GM19463 (cell line): ENCODE results near the gene TRHDE.

Experiments
- ATAC-seq: cut with Tn5 transposase; IDR thresholded peaks from one replicate; pipeline ENCODE4 v1.9.1; 2021; ENCODE audit warnings: mild to moderate bottlenecking, moderate library complexity; ENCODE audit not compliant: unreplicated experiment

The TRHDE gene

DNA sequence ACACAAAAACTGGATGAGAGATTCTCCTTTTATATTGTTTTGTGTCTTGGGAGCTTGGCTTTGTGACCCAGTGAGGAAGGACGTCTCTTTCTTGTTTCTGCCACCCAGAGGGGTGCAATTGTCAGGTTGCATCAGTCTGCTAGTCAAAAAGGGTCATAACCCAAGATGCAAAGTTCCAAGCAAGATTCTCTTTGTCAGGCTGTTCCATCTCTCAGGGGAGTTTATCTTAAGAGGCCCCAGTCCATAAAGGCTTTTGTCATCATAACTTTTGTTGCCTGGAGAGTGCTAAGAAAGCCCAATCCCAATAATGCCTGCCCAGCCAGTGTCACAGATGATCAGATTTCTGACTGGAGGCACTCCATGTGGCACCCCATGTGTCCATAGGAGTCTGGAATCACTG lies 444.9 kb downstream of the TRHDE start:
- ATAC-seq, result no peak
